ENCODE data around the gene ST6GALNAC1. TPM values are rescaled to one million over a fixed set of nuclear protein-coding genes. Genes with fewer than 3 reads are reported as not detected.

The ST6GALNAC1 gene
- total RNA-seq, 2 donors from 2014 or later: 1.2 to 1.3 TPM

- ATAC-seq (ENCODE audit: insufficient number of reproducible peaks, low FRiP score, low read depth) (peak; percentile 10), DNase-seq (ENCODE audit: low spot score) (no peak)
- TF ChIP-seq CTCF (IDR thresholded peaks at IDR 0.05): no peak
- Histone ChIP-seq H3K9me3 (no peaks in the 10 kb centered on the region), H3K36me3 (peaks cover 22% of the 10 kb centered on the region), H3K4me1 (ENCODE audit: control insufficient read depth in 1 of 2, low read depth in 2 of 2) (peaks cover 28 to 54% of the 10 kb centered on the region in 2 donors), H3K27me3 (replicated peaks; ENCODE audit: insufficient read depth) (no peaks in the 10 kb centered on the region), H3K4me3 (peak overlapping the region; percentile 56), H3K27ac (peak overlapping the region; percentile 93 to 95)
Observed at GRCh38 chr17:76688165-76688622, 44.6 kb upstream of the ST6GALNAC1 start.

- ATAC-seq (ENCODE audit: insufficient number of reproducible peaks, low FRiP score, low read depth): no peak
- peak overlapping the region; percentile 93 to 95 for H3K27ac ChIP-seq
- no peaks in the 10 kb centered on the region for H3K27me3 ChIP-seq (replicated peaks; ENCODE audit: insufficient read depth)
- no peaks in the 10 kb centered on the region for H3K9me3 ChIP-seq
- TF ChIP-seq CTCF (IDR thresholded peaks at IDR 0.05): no peak
- H3K36me3 ChIP-seq: peaks cover 28% of the 10 kb centered on the region
- DNase-seq (ENCODE audit: low spot score): no peak
- H3K4me3 ChIP-seq: peak overlapping the region; percentile 56
- H3K4me1 ChIP-seq (ENCODE audit: control insufficient read depth in 1 of 2, low read depth in 2 of 2): peaks cover 28 to 48% of the 10 kb centered on the region in 2 donors
Observed at GRCh38 chr17:76687298-76688164, 44.0 kb upstream of the ST6GALNAC1 start.

GRCh38 chr17:76686538-76687297 lies 43.2 kb upstream of the ST6GALNAC1 start:
- Histone ChIP-seq H3K27ac (peak overlapping the region; percentile 93 to 95), H3K36me3 (peaks cover 30% of the 10 kb centered on the region), H3K4me3 (peak overlapping the region; percentile 56), H3K9me3 (no peaks in the 10 kb centered on the region), H3K4me1 (ENCODE audit: control insufficient read depth in 1 of 2, low read depth in 2 of 2) (peaks cover 28 to 48% of the 10 kb centered on the region in 2 donors), H3K27me3 (replicated peaks; ENCODE audit: insufficient read depth) (no peaks in the 10 kb centered on the region)
- DNase-seq (ENCODE audit: low spot score): no peak
- no peak for TF ChIP-seq CTCF (IDR thresholded peaks at IDR 0.05)
- ATAC-seq (ENCODE audit: insufficient number of reproducible peaks, low FRiP score, low read depth): no peak

GRCh38 chr17:76685846-76686245 lies 42.3 kb upstream of the ST6GALNAC1 start:
- DNase-seq (ENCODE audit: low spot score) (no peak), ATAC-seq (ENCODE audit: insufficient number of reproducible peaks, low FRiP score, low read depth) (no peak)
- Histone ChIP-seq H3K27ac (peak overlapping the region; percentile 93 to 95), H3K4me1 (ENCODE audit: control insufficient read depth in 1 of 2, low read depth in 2 of 2) (peaks cover 28 to 46% of the 10 kb centered on the region in 2 donors), H3K9me3 (no peaks in the 10 kb centered on the region), H3K36me3 (peaks cover 30% of the 10 kb centered on the region), H3K4me3 (no peak overlapping the region), H3K27me3 (replicated peaks; ENCODE audit: insufficient read depth) (no peaks in the 10 kb centered on the region)
- TF ChIP-seq CTCF (IDR thresholded peaks at IDR 0.05): no peak

- H3K9me3 ChIP-seq: no peaks in the 10 kb centered on the region
- DNase-seq (ENCODE audit: low spot score) (no peak), ATAC-seq (ENCODE audit: insufficient number of reproducible peaks, low FRiP score, low read depth) (no peak)
- peaks cover 35% of the 10 kb centered on the region for H3K36me3 ChIP-seq
- H3K27me3 ChIP-seq (replicated peaks; ENCODE audit: insufficient read depth): no peaks in the 10 kb centered on the region
- H3K4me3 ChIP-seq: no peak overlapping the region
- H3K27ac ChIP-seq: peak overlapping the region in 1 of 2 donors; percentile 93
- TF ChIP-seq CTCF (IDR thresholded peaks at IDR 0.05): no peak
- H3K4me1 ChIP-seq (ENCODE audit: control insufficient read depth in 1 of 2, low read depth in 2 of 2): peaks cover 28 to 46% of the 10 kb centered on the region in 2 donors
Observed at GRCh38 chr17:76685366-76685765, 41.8 kb upstream of the ST6GALNAC1 start.

All from thoracic aorta (tissue), 2 donors.